ENCODE measurements around the gene SETBP1. TPM values are rescaled to one million over a fixed set of nuclear protein-coding genes. Genes with fewer than 3 reads are reported as not detected.

The SETBP1 gene
- total RNA-seq, 1 experiment from 2014 or later = 0.05 TPM

DNA sequence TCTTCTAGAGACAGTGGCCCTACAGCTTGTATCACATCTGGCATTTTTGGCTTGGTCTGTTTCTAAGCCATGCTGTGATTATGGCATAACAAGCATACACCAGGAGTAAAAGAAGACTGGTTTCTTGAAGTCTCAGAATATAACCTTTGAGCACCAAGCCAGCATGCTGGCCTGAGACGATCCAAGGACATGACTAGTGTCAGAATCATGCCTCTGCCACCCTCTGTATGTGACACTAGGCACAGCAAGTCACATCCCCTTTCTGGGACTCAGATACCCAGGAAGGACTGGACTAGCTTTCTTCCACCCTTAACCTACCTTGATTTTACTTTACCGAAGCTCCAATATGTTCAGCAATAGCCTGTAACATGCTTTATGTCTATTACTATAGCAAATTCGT is 345.5 kb downstream of the SETBP1 start:
- Histone ChIP-seq H3K9ac (ENCODE audit: low read length) (no peak overlapping the region), H3K4me1 (ENCODE audit: control insufficient read depth in 1 of 2, insufficient read depth in 2 of 2, low read length in 2 of 2) (no peaks in the 10 kb centered on the region), H3K4me2 (ENCODE audit: low read length) (no peak overlapping the region), H3K27ac (ENCODE audit: low read depth, low read length) (no peak overlapping the region), H4K20me1 (ENCODE audit: insufficient read depth) (no peaks in the 10 kb centered on the region), H3K4me3 (replicated peaks in 1 of 2; ENCODE audit: low read depth in 1 of 2, low read length in 2 of 2) (no peak overlapping the region), H3K27me3 (ENCODE audit: insufficient read depth, low read length) (no peaks in the 10 kb centered on the region), H3K9me3 (ENCODE audit: control insufficient read depth in 1 of 2, insufficient read depth in 1 of 2, low read depth in 1 of 2, low read length in 2 of 2) (peaks cover 3 to 17% of the 10 kb centered on the region in 2 experiments; a peak in 2 of 4 replicates), H3K9me2 (ENCODE audit: insufficient read depth) (no peaks in the 10 kb centered on the region), H3K79me2 (ENCODE audit: insufficient read depth, low read length) (no peaks in the 10 kb centered on the region), H3K36me3 (ENCODE audit: control insufficient read depth in 1 of 2, insufficient read depth in 2 of 2, low read length in 2 of 2) (no peaks in the 10 kb centered on the region), H2AFZ (ENCODE audit: low read depth, low read length, poor library complexity, severe bottlenecking) (no peak overlapping the region)
- BruUV-seq (replicated peaks) = no TSS peak
- TF ChIP-seq SRF (IDR thresholded peaks at IDR 0.05; ENCODE audit: low read depth) (no peak), FOSL1 (IDR thresholded peaks at IDR 0.05; ENCODE audit: low read depth) (no peak), EZH2 (IDR thresholded peaks at IDR 0.05) (no peak)
- TF ChIP-seq, protein P1, sequence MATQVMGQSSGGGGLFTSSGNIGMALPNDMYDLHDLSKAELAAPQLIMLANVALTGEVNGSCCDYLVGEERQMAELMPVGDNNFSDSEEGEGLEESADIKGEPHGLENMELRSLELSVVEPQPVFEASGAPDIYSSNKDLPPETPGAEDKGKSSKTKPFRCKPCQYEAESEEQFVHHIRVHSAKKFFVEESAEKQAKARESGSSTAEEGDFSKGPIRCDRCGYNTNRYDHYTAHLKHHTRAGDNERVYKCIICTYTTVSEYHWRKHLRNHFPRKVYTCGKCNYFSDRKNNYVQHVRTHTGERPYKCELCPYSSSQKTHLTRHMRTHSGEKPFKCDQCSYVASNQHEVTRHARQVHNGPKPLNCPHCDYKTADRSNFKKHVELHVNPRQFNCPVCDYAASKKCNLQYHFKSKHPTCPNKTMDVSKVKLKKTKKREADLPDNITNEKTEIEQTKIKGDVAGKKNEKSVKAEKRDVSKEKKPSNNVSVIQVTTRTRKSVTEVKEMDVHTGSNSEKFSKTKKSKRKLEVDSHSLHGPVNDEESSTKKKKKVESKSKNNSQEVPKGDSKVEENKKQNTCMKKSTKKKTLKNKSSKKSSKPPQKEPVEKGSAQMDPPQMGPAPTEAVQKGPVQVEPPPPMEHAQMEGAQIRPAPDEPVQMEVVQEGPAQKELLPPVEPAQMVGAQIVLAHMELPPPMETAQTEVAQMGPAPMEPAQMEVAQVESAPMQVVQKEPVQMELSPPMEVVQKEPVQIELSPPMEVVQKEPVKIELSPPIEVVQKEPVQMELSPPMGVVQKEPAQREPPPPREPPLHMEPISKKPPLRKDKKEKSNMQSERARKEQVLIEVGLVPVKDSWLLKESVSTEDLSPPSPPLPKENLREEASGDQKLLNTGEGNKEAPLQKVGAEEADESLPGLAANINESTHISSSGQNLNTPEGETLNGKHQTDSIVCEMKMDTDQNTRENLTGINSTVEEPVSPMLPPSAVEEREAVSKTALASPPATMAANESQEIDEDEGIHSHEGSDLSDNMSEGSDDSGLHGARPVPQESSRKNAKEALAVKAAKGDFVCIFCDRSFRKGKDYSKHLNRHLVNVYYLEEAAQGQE (IDR thresholded peaks at IDR 0.05; ENCODE audit: low read depth) = no peak
- POLR2A ChIA-PET = no interaction called here
- ATAC-seq (no peak), DNase-seq (ENCODE audit: low read depth, low spot score) (no peak)
- RAD21 ChIA-PET (ENCODE audit: low non-redundant PET in 1 of 2, low total read pairs in 2 of 2, uncharacterized antibody in 2 of 2, unreplicated experiment in 2 of 2) = no interaction called here
- intact Hi-C loops (cut with micrococcal nuclease) = no loop called here
- CTCF ChIA-PET = no interaction called here

DNA sequence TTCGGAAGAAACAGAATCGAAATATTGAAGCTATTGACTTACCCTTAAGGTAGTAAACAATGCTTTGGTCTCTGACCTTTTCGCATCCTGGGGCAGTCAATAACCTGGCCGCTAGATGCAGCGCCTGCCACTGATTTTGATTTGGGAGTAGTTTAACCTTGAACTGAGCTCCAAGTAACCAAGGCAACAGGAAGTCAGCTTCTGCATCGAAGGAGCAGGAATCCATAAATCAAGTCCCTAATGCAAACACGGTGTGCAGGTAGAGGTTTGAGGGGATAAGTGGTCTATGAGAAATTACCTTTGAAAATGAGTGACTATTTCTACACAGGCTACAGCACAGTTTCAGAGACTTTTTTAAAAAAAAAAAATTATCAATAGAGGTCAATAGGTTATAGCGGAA is 353.5 kb downstream of the SETBP1 start:
- no peak overlapping the region for H3K9ac ChIP-seq (ENCODE audit: low read length)
- RAD21 ChIA-PET (ENCODE audit: low non-redundant PET in 1 of 2, low total read pairs in 2 of 2, uncharacterized antibody in 2 of 2, unreplicated experiment in 2 of 2) = no interaction called here
- H2AFZ ChIP-seq (ENCODE audit: low read depth, low read length, poor library complexity, severe bottlenecking) = no peak overlapping the region
- DNase-seq (ENCODE audit: low read depth, low spot score) (no peak), ATAC-seq (no peak)
- no peak overlapping the region for H3K4me3 ChIP-seq (replicated peaks in 1 of 2; ENCODE audit: low read depth in 1 of 2, low read length in 2 of 2)
- no peaks in the 10 kb centered on the region for H3K4me1 ChIP-seq (ENCODE audit: control insufficient read depth in 1 of 2, insufficient read depth in 2 of 2, low read length in 2 of 2)
- CTCF ChIA-PET = no interaction called here
- H3K27ac ChIP-seq (ENCODE audit: low read depth, low read length) = no peak overlapping the region
- POLR2A ChIA-PET = no interaction called here
- H3K9me3 ChIP-seq (ENCODE audit: control insufficient read depth in 1 of 2, insufficient read depth in 1 of 2, low read depth in 1 of 2, low read length in 2 of 2) = peaks cover 0 to 16% of the 10 kb centered on the region in 2 experiments; a peak in 2 of 4 replicates
- no peaks in the 10 kb centered on the region for H3K79me2 ChIP-seq (ENCODE audit: insufficient read depth, low read length)
- H4K20me1 ChIP-seq (ENCODE audit: insufficient read depth) = no peaks in the 10 kb centered on the region
- no peaks in the 10 kb centered on the region for H3K27me3 ChIP-seq (ENCODE audit: insufficient read depth, low read length)
- H3K4me2 ChIP-seq (ENCODE audit: low read length) = no peak overlapping the region
- H3K36me3 ChIP-seq (ENCODE audit: control insufficient read depth in 1 of 2, insufficient read depth in 2 of 2, low read length in 2 of 2) = no peaks in the 10 kb centered on the region
- BruUV-seq (replicated peaks) = no TSS peak
- intact Hi-C loops (cut with micrococcal nuclease) = no loop called here
- no peaks in the 10 kb centered on the region for H3K9me2 ChIP-seq (ENCODE audit: insufficient read depth)
- TF ChIP-seq, protein P2, sequence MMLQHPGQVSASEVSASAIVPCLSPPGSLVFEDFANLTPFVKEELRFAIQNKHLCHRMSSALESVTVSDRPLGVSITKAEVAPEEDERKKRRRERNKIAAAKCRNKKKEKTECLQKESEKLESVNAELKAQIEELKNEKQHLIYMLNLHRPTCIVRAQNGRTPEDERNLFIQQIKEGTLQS (IDR thresholded peaks at IDR 0.05) = no peak
- TF ChIP-seq EGR1 (IDR thresholded peaks at IDR 0.05; ENCODE audit: low read depth) = no peak
- no peak for TF ChIP-seq SP1 (IDR thresholded peaks at IDR 0.05; ENCODE audit: low read depth)
- no peak for TF ChIP-seq POLR2AphosphoS5 (IDR thresholded peaks at IDR 0.05; ENCODE audit: low read depth, low read length)
- TF ChIP-seq, protein P1 (IDR thresholded peaks at IDR 0.05; ENCODE audit: low read depth) = no peak
- TF ChIP-seq, protein P3, sequence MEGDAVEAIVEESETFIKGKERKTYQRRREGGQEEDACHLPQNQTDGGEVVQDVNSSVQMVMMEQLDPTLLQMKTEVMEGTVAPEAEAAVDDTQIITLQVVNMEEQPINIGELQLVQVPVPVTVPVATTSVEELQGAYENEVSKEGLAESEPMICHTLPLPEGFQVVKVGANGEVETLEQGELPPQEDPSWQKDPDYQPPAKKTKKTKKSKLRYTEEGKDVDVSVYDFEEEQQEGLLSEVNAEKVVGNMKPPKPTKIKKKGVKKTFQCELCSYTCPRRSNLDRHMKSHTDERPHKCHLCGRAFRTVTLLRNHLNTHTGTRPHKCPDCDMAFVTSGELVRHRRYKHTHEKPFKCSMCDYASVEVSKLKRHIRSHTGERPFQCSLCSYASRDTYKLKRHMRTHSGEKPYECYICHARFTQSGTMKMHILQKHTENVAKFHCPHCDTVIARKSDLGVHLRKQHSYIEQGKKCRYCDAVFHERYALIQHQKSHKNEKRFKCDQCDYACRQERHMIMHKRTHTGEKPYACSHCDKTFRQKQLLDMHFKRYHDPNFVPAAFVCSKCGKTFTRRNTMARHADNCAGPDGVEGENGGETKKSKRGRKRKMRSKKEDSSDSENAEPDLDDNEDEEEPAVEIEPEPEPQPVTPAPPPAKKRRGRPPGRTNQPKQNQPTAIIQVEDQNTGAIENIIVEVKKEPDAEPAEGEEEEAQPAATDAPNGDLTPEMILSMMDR (IDR thresholded peaks at IDR 0.05 in 2 of 3, conservative IDR thresholded peaks at IDR 0.05 in 1 of 3; ENCODE audit: borderline replicate concordance in 1 of 3, insufficient read depth in 1 of 3, low read depth in 2 of 3, low read length in 2 of 3) = no peak
- TF ChIP-seq POLR2A (IDR thresholded peaks at IDR 0.05; ENCODE audit: borderline replicate concordance, extremely low read depth, insufficient read depth, insufficient read length) = no peak
- TF ChIP-seq CEBPB (IDR thresholded peaks at IDR 0.05; ENCODE audit: low read depth) = no peak
- TF ChIP-seq TCF7L2 (IDR thresholded peaks at IDR 0.05; ENCODE audit: borderline replicate concordance, extremely low read depth, insufficient read depth, insufficient read length) = no peak
